Breast epithelium (tissue), 4 donors: Measurements from ENCODE around the gene PIP4K2C. TPM values are rescaled to one million over a fixed set of nuclear protein-coding genes. Genes with fewer than 3 reads are reported as not detected.
A peak's percentile ranks its signal among the peaks of the same experiment; 100 is the strongest.

Experiments
- DNase-seq, 2 donors: peaks; one replicate each; pipeline ENCODE4 v3.0.0-alpha.2; 2019; ENCODE audit warnings: low spot score in 2 of 2
- H3K27ac ChIP-seq, 2 donors: fragments of 200-600 bp; sonication (generic) in 1 of 2; one replicate each; pipeline ENCODE4 v1.5.1; 2016 to 2019; ENCODE audit warnings: mild to moderate bottlenecking in 1 of 2
- H3K27me3 ChIP-seq, 2 donors: fragments of 200-600 bp; sonication (generic) in 1 of 2; one replicate each; pipeline versions ENCODE4 v1.5.1 to v1.6.0; 2017 to 2019; ENCODE audit warnings: control low read depth in 1 of 2, mild to moderate bottlenecking in 1 of 2
- H3K36me3 ChIP-seq: fragments of 200-600 bp; one replicate; pipeline ENCODE4 v1.5.1; 2019
- H3K4me1 ChIP-seq, 2 donors: fragments of 200-600 bp; sonication (generic); one replicate each; pipeline ENCODE4 v1.5.1; 2016 to 2019; ENCODE audit warnings: control low read depth in 1 of 2
- H3K4me3 ChIP-seq, 3 donors: fragments of 200-600 bp; sonication (generic); 1 replicate in 2 of 3; 2 replicates in 1 of 3; pipeline ENCODE4 v1.5.1; 2016 to 2019; ENCODE audit warnings: mild to moderate bottlenecking in 3 of 3, moderate library complexity in 2 of 3
- H3K9me3 ChIP-seq, 2 donors: fragments of 200-600 bp; sonication (generic) in 1 of 2; one replicate each; pipeline ENCODE4 v1.5.1; 2016 to 2019; ENCODE audit warnings: control low read depth in 1 of 2
- POLR2A ChIP-seq: fragments of 450-650 bp; IDR thresholded peaks from one replicate; pipeline ENCODE4 v1.6.1; 2016; ENCODE audit warnings: antibody characterized with exemption, mild to moderate bottlenecking, moderate library complexity
- POLR2AphosphoS5 ChIP-seq, 3 donors: sonication (generic); formaldehyde crosslinking; IDR thresholded peaks; one replicate each; pipeline ENCODE4 v1.6.1; 2017; ENCODE audit warnings: antibody characterized with exemption in 3 of 3
- intact Hi-C: fragments of 100-400 bp; cut with DNase I; formaldehyde crosslinking; loops from one replicate; pipeline ENCODE4 v1.15.1; 2023; ENCODE audit warnings: low total_unique reads
- total RNA-seq, 3 donors: library from RNA; depleted of rRNA; stranded (reverse); fragments of >200 nt; gene quantifications; one replicate each; pipeline ENCODE4 v1.1.0, GENCODE V29; 2016
- TF ChIP-seq, protein P1 (sequence below), 3 donors: fragments of 450-650 bp; IDR thresholded peaks; one replicate each; pipeline ENCODE4 v1.5.1; 2016 to 2017; ENCODE audit warnings: antibody characterized with exemption in 3 of 3, mild to moderate bottlenecking in 3 of 3, moderate library complexity in 3 of 3

PIP4K2C gene
- total RNA-seq: 10 to 100 TPM; 13.8 to 26.9 (median 24.6) TPM

DNA sequence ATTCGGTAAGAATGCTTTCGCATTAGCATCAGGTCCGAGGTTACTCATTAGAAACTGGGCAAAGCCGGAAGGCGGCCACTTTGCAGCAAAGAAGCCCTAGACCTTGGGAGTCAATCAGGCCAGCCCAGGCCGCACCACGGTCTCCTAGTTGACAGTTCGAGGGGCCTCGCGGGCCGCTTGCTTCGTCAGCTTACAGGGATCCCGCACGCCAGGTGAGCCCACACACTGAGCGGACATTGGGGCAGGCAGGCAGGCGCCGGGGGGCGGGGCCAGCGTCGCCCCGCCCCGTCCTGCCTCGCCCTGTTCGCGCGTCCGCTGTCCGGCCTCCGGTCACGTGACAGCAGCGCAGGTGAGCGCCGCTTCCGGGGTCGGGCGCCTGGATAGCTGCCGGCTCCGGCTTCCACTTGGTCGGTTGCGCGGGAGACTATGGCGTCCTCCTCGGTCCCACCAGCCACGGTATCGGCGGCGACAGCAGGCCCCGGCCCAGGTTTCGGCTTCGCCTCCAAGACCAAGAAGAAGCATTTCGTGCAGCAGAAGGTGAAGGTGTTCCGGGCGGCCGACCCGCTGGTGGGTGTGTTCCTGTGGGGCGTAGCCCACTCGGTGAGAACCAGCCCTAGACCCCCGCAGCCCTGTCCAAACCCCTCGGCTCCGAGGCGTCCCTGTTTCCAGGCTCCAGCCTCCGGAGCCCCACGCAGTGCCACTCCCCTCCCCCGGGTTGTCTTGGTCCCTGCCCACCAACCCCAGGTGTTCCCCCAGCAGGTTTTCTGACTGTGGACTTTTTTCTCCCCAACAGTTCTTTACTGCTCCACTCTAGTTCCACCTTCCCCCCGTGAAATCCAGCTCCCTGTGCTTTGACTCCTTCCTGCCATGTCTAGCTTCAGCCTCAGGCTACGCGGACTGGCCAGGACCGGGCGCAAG is at the start of gene PIP4K2C:
Gene PIP4K2C, plus strand, starts transcription at position 329 of the 918 bp plus-strand sequence. Its CDS starts 98 bp downstream, at position 427.
- Histone ChIP-seq H3K36me3 (no peaks in the 10 kb centered on the region), H3K27me3 (no peaks in the 10 kb centered on the region), H3K4me1 (peaks cover 0 to 10% of the 10 kb centered on the region in 2 donors), H3K27ac (peak within 1 kb of the TSS; percentile 82 to 87), H3K4me3 (peak within 1 kb of the TSS; percentile 75 to 99 (median 96)), H3K9me3 (no peaks in the 10 kb centered on the region)
- intact Hi-C loops: no loop called here
- peak; percentile 85 to 88 for DNase-seq
- TF ChIP-seq POLR2A (peak; percentile 27), POLR2AphosphoS5 (IDR thresholded peaks at IDR 0.05) (peak in 2 of 3 donors; percentile 44 to 58)
- TF ChIP-seq, protein P1, sequence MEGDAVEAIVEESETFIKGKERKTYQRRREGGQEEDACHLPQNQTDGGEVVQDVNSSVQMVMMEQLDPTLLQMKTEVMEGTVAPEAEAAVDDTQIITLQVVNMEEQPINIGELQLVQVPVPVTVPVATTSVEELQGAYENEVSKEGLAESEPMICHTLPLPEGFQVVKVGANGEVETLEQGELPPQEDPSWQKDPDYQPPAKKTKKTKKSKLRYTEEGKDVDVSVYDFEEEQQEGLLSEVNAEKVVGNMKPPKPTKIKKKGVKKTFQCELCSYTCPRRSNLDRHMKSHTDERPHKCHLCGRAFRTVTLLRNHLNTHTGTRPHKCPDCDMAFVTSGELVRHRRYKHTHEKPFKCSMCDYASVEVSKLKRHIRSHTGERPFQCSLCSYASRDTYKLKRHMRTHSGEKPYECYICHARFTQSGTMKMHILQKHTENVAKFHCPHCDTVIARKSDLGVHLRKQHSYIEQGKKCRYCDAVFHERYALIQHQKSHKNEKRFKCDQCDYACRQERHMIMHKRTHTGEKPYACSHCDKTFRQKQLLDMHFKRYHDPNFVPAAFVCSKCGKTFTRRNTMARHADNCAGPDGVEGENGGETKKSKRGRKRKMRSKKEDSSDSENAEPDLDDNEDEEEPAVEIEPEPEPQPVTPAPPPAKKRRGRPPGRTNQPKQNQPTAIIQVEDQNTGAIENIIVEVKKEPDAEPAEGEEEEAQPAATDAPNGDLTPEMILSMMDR (IDR thresholded peaks at IDR 0.05): no peak

DNA sequence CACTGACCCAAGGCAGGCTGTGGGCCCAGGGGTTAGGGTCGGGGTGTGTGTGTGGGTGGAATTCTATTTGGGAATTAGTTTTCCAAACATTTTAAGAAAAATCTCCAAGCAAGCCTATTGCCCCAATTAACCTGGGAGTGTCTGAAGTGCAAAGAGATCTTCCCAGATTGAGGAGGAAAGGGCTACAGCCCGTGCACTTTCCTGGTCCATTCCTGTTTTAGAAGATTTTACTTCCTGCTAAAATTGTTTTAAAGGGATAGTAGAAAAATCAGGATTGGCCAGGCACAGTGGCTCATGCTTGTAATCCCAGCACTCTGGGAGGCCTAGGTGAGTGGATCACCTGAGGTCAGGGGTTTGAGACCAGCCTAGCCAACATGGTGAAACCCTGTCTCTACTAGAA is 49.3 kb upstream of the PIP4K2C start:
- intact Hi-C loops: no loop called here
- DNase-seq: no peak
- no peaks in the 10 kb centered on the region for H3K36me3 ChIP-seq
- no peaks in the 10 kb centered on the region for H3K27me3 ChIP-seq
- TF ChIP-seq, protein P1 (IDR thresholded peaks at IDR 0.05): no peak
- TF ChIP-seq POLR2AphosphoS5 (IDR thresholded peaks at IDR 0.05): no peak
- no peak for TF ChIP-seq POLR2A
- H3K4me1 ChIP-seq: peaks cover 6 to 7% of the 10 kb centered on the region in 2 donors
- H3K4me3 ChIP-seq: no peak overlapping the region
- no peaks in the 10 kb centered on the region for H3K9me3 ChIP-seq
- H3K27ac ChIP-seq: no peak overlapping the region

DNA sequence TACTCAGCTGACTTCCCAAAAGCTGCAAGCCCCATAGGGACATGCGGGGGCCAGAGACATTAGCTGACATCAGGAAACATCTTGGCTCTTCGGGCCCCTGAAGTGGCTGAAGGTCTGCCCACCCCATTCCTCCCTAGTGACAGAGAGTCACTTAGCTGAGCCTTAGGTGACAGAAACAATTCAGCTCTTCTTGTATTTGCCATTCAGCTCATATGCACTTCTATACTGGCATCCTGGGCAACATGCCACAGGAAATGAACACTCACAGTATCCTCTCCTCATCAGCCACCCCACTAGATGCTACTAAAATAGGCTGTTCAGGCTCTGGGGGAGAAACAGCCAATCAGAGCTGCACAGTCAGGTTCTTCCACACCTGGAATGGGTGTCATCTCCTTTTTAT is 47.4 kb upstream of the PIP4K2C start:
- TF ChIP-seq, protein P1 (IDR thresholded peaks at IDR 0.05): no peak
- no peak for TF ChIP-seq POLR2AphosphoS5 (IDR thresholded peaks at IDR 0.05)
- no peak for TF ChIP-seq POLR2A
- Histone ChIP-seq H3K36me3 (no peaks in the 10 kb centered on the region), H3K27ac (no peak overlapping the region), H3K9me3 (no peaks in the 10 kb centered on the region), H3K4me3 (no peak overlapping the region), H3K27me3 (no peaks in the 10 kb centered on the region), H3K4me1 (peaks cover 6 to 7% of the 10 kb centered on the region in 2 donors)
- DNase-seq: no peak
- intact Hi-C loops: no loop called here

DNA sequence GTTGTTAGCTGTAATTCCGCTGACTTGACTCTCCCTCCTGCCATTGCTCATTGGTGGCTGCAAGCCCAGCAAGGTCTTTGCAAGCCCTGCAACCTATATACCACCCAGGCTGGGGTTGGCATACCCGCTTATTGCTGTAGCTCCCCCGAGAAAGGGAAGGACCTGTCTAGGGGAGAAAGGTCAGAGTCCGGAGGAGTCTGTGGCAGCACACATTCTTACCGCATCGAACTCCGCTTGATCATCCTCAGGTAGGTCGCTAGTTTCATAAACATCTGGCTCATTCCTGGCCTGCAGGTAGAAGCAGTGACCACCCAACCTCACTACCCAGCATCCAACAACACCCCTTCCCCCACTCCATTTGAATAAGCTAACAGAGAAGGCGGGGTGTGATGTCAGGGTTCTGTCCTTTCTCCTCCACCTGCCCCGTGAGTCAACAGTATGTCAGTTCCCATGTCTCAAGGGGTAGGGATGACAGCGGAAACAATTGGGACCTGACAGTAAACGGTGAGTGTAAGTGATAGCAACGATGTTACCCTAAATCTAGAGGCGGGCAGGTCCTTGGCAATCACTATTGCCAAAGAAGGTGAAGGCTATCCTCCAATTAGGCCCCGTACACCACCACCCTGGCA is 45.1 kb upstream of the PIP4K2C start:
- TF ChIP-seq, protein P1 (IDR thresholded peaks at IDR 0.05): no peak
- TF ChIP-seq POLR2AphosphoS5 (IDR thresholded peaks at IDR 0.05) (no peak), POLR2A (no peak)
- Histone ChIP-seq H3K36me3 (no peaks in the 10 kb centered on the region), H3K4me3 (peak overlapping the region; percentile 85 to 95 (median 88)), H3K4me1 (peaks cover 6 to 7% of the 10 kb centered on the region in 2 donors), H3K27me3 (peaks cover 0 to 11% of the 10 kb centered on the region in 2 donors), H3K9me3 (no peaks in the 10 kb centered on the region), H3K27ac (peak overlapping the region; percentile 92 to 95)
- intact Hi-C loops: no loop called here
- no peak for DNase-seq
